ENCODE results near the gene MRPL21.

The MRPL21 gene

GRCh38 chr11:68947151-68947550, 43.5 kb upstream of the MRPL21 start:
- TF ChIP-seq CTCF (IDR thresholded peaks at IDR 0.05): no peak
- DNase-seq: no peak

GRCh38 chr11:68946416-68947090, 42.9 kb upstream of the MRPL21 start:
- Histone ChIP-seq H3K4me1 (peaks cover 0 to 55% (median 32%) of the 10 kb centered on the region in 4 donors), H3K4me3 (no peak overlapping the region), H3K36me3 (no peaks in the 10 kb centered on the region), H3K27me3 (no peaks in the 10 kb centered on the region), H3K27ac (peak overlapping the region; percentile 83 to 89), H3K9me3 (no peaks in the 10 kb centered on the region)
- intact Hi-C loops (cut with DNase I; ENCODE audit: low total_unique reads): no loop called here
- DNase-seq: peak in 1 of 2 donors; percentile 37
- TF ChIP-seq CTCF (IDR thresholded peaks at IDR 0.05): no peak

More at GRCh38 chr11:68947151-68947550, 43.5 kb upstream of the MRPL21 start:
- H3K27me3 ChIP-seq: no peaks in the 10 kb centered on the region
- H3K27ac ChIP-seq: peak overlapping the region; percentile 83 to 89
- H3K4me3 ChIP-seq: no peak overlapping the region
- peaks cover 0 to 49% (median 26%) of the 10 kb centered on the region in 4 donors for H3K4me1 ChIP-seq
- no peaks in the 10 kb centered on the region for H3K36me3 ChIP-seq
- no peaks in the 10 kb centered on the region for H3K9me3 ChIP-seq
- intact Hi-C loops (cut with DNase I; ENCODE audit: low total_unique reads): no loop called here

- H3K9me3 ChIP-seq: no peaks in the 10 kb centered on the region
- H3K27ac ChIP-seq: peak overlapping the region; percentile 83 to 89
- peaks cover 0 to 77% (median 38%) of the 10 kb centered on the region in 4 donors for H3K4me1 ChIP-seq
- intact Hi-C loops (cut with DNase I; ENCODE audit: low total_unique reads): no loop called here
- TF ChIP-seq CTCF (IDR thresholded peaks at IDR 0.05): no peak
- H3K36me3 ChIP-seq: peaks cover 13 to 25% (median 14%) of the 10 kb centered on the region in 3 donors
- DNase-seq: peak in 1 of 2 donors; percentile 87
- no peaks in the 10 kb centered on the region for H3K27me3 ChIP-seq
- no peak overlapping the region for H3K4me3 ChIP-seq
Measured at GRCh38 chr11:68942751-68943271, 39.2 kb upstream of the MRPL21 start.

- DNase-seq: peak in 1 of 2 donors; percentile 63
- H3K4me3 ChIP-seq: peak overlapping the region in 1 of 2 donors; percentile 26
- no peaks in the 10 kb centered on the region for H3K27me3 ChIP-seq
- peaks cover 0 to 77% (median 38%) of the 10 kb centered on the region in 4 donors for H3K4me1 ChIP-seq
- H3K9me3 ChIP-seq: no peaks in the 10 kb centered on the region
- peaks cover 19 to 32% (median 21%) of the 10 kb centered on the region in 3 donors for H3K36me3 ChIP-seq
- no peak for TF ChIP-seq CTCF (IDR thresholded peaks at IDR 0.05)
- H3K27ac ChIP-seq: peak overlapping the region; percentile 83 to 89
- intact Hi-C loops (cut with DNase I; ENCODE audit: low total_unique reads): no loop called here
Measured at GRCh38 chr11:68942095-68942620, 38.5 kb upstream of the MRPL21 start.

GRCh38 chr11:68941324-68942094, 37.9 kb upstream of the MRPL21 start:
- Histone ChIP-seq H3K27ac (peak overlapping the region; percentile 83 to 89), H3K9me3 (no peaks in the 10 kb centered on the region), H3K4me1 (peaks cover 0 to 70% (median 32%) of the 10 kb centered on the region in 4 donors), H3K27me3 (no peaks in the 10 kb centered on the region), H3K36me3 (peaks cover 26 to 38% (median 27%) of the 10 kb centered on the region in 3 donors), H3K4me3 (peak overlapping the region in 1 of 2 donors; percentile 26)
- DNase-seq: peak in 1 of 2 donors; percentile 79
- intact Hi-C loops (cut with DNase I; ENCODE audit: low total_unique reads): no loop called here
- no peak for TF ChIP-seq CTCF (IDR thresholded peaks at IDR 0.05)

Data from tibial artery (tissue), 4 donors.